ENCODE results near the gene NOD2.

GRCh38 chr16:50674831-50675230 is 18.6 kb upstream of the NOD2 start:
- TF ChIP-seq POLR2A (IDR thresholded peaks at IDR 0.05) (no peak), CTCF (IDR thresholded peaks at IDR 0.05) (no peak), POLR2AphosphoS5 (IDR thresholded peaks at IDR 0.05) (no peak)

Measured in transverse colon (tissue), 4 donors.